ENCODE data around the gene AGBL1.

Gene AGBL1

GRCh38 chr15:86311568-86312280 lies 232.1 kb downstream of the AGBL1 start:
- no peak for TF ChIP-seq CTCF (IDR thresholded peaks at IDR 0.05; ENCODE audit: low read depth, low read length)
- no peak overlapping the region for H3K4me3 ChIP-seq (replicated peaks in 1 of 2; ENCODE audit: low read depth in 2 of 2, low read length in 2 of 2)
- DNase-seq (ENCODE audit: low read depth in 2 of 2), result no peak

- no peak overlapping the region for H3K4me3 ChIP-seq (replicated peaks in 1 of 2; ENCODE audit: low read depth in 2 of 2, low read length in 2 of 2)
- DNase-seq (ENCODE audit: low read depth in 2 of 2), result no peak
- TF ChIP-seq CTCF (IDR thresholded peaks at IDR 0.05; ENCODE audit: low read depth, low read length), result no peak
Measured at GRCh38 chr15:86312486-86312885, 232.8 kb downstream of the AGBL1 start.

- H3K4me3 ChIP-seq (replicated peaks in 1 of 2; ENCODE audit: low read depth in 2 of 2, low read length in 2 of 2), result no peak overlapping the region
- DNase-seq (ENCODE audit: low read depth in 2 of 2), result no peak
- no peak for TF ChIP-seq CTCF (IDR thresholded peaks at IDR 0.05; ENCODE audit: low read depth, low read length)
Measured at GRCh38 chr15:86316216-86316615, 236.5 kb downstream of the AGBL1 start.

GRCh38 chr15:86316726-86317383 lies 237.2 kb downstream of the AGBL1 start:
- no peak overlapping the region for H3K4me3 ChIP-seq (replicated peaks in 1 of 2; ENCODE audit: low read depth in 2 of 2, low read length in 2 of 2)
- no peak for TF ChIP-seq CTCF (IDR thresholded peaks at IDR 0.05; ENCODE audit: low read depth, low read length)
- no peak for DNase-seq (ENCODE audit: low read depth in 2 of 2)

GRCh38 chr15:86317384-86317740 lies 237.7 kb downstream of the AGBL1 start:
- no peak for TF ChIP-seq CTCF (IDR thresholded peaks at IDR 0.05; ENCODE audit: low read depth, low read length)
- DNase-seq (ENCODE audit: low read depth in 2 of 2), result no peak

GRCh38 chr15:86322629-86323028 lies 243.0 kb downstream of the AGBL1 start:
- no peak overlapping the region for H3K4me3 ChIP-seq (replicated peaks in 1 of 2; ENCODE audit: low read depth in 2 of 2, low read length in 2 of 2)
- no peak for TF ChIP-seq CTCF (IDR thresholded peaks at IDR 0.05; ENCODE audit: low read depth, low read length)
- no peak for DNase-seq (ENCODE audit: low read depth in 2 of 2)

More at GRCh38 chr15:86317384-86317740, 237.7 kb downstream of the AGBL1 start:
- H3K4me3 ChIP-seq (replicated peaks in 1 of 2; ENCODE audit: low read depth in 2 of 2, low read length in 2 of 2), result no peak overlapping the region
